Measurements from ENCODE around the gene TIGD6.

The TIGD6 gene

DNA sequence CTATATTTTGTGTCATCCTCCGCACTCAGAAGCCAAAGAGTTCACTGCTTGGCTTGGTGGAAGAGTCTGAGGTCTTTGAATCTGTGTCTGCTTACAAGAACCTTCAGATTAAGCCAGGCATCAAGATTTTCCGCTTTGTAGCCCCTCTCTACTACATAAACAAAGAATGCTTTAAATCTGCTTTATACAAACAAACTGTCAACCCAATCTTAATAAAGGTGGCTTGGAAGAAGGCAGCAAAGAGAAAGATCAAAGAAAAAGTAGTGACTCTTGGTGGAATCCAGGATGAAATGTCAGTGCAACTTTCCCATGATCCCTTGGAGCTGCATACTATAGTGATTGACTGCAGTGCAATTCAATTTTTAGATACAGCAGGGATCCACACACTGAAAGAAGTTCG, 19.2 kb downstream of the TIGD6 start:
- no peak for DNase-seq (ENCODE audit: insufficient read length, low spot score)
- no peak for FAIRE-seq

DNA sequence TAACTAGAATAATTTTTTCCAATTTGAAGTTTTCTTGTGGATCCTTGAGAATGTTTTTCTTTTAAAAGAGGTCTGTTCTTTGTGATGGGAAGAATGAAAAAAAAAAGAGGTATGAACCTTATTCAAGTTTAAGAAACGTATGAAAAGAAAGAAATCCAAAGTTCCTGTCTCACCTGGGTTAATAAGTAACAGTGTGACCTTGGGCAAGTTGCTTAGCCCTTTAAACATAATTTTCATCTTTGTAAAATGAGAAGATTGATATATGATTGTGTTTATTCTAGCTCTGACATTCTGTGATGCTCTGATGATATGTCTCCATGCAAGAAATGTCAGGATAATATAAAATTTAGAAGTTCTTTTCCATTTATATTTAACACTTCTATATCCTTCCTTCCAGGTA, 20.6 kb downstream of the TIGD6 start:
- FAIRE-seq, result no peak

DNA sequence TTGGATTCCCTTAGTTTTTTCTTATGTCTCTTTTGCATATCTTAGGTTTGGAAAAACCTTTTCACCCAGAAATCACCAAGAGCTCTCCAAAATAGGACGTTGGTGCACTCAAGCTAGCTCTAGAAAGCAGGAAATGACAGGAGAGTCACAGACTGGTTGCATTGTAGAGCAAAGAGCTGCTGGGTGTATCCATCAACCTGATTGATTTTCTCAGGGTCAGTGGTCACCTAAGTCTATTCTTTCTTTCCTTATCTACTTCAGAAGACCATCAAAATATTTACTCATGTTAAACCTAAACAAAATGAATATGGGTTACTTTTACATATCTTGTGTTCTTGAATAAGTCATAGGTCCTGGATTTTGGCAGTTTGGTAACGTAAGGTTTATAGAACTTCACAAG, 25.0 kb downstream of the TIGD6 start:
- no peak for FAIRE-seq

More for the DNA sequence above, 20.6 kb downstream of the TIGD6 start:
- no peak for DNase-seq (ENCODE audit: insufficient read length, low spot score)

DNA sequence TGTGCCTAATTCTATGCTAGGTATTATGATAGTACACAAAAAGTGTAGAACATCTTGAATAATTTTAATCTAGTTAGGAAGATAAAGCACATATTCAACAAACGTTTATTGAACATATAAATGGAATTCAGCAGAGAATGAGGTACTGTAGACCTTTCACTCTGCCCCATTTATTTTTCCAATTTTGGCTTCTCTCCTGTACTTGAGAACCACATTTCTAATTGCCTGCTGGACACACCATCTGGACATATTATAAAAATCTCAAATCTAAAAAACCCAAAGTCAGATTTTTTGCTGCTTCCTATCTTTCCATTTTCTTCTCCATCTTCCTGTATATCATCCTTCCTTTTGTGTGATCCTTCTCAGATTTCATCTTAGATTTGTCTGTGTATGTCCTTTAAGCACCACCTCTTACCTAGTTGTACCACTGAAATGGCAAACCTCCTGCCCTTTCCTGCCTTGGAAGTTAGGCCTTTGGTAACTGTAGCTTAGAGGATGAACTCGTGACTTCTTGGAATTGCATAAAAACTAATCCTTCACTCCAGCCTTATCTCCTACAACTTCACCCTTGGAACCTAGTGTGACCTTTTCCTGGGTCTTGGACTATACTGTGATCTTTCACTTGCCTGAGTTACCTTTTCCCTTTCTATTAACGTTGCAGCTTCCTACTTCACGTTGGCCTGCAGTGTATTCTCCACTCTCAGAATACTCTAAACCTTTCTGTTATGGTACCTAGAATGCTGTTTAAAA, 31.1 kb downstream of the TIGD6 start:
- FAIRE-seq (no peak), DNase-seq (ENCODE audit: insufficient read length, low spot score) (no peak)

More for the DNA sequence above, 25.0 kb downstream of the TIGD6 start:
- no peak for DNase-seq (ENCODE audit: insufficient read length, low spot score)

DNA sequence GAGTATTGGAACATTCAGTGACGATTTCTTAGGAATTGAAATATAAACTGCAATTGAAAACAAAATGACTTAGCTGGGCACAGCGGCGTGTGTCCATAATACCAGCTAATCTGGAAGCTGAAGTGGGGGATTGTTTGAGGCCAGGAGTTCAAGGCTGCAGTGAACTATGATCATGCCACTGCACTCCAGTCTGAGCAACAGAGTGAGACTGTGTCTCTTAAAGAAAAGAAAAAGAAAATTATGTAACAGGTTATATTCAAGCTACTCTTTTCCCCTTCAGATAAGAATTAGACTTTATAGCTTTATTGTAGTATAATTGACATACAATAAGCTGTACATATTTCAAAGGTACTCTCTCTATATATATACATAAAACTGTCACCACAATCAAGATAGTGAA, 33.5 kb downstream of the TIGD6 start:
- FAIRE-seq, result no peak
- DNase-seq (ENCODE audit: insufficient read length, low spot score), result no peak

DNA sequence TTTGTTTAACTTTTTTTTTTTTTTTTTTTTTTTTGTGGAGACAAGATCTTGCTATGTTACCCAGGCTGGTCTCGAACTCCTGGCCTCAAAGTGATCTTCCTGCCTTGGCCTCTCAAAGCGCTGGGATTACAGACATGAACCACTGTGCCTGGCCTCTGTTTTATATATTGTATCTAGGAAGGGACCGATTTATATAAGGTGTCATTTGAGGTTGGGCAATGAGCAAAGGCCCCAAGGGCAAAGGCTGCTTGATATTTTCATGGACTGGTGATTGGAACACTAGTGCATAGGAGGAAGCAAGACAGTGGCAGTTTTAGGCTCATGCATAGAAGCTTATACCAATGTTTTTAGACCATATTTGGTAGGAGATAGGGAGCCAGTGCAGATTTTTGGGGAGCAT, 36.7 kb downstream of the TIGD6 start:
- DNase-seq (ENCODE audit: insufficient read length, low spot score), result no peak
- no peak for FAIRE-seq

DNA sequence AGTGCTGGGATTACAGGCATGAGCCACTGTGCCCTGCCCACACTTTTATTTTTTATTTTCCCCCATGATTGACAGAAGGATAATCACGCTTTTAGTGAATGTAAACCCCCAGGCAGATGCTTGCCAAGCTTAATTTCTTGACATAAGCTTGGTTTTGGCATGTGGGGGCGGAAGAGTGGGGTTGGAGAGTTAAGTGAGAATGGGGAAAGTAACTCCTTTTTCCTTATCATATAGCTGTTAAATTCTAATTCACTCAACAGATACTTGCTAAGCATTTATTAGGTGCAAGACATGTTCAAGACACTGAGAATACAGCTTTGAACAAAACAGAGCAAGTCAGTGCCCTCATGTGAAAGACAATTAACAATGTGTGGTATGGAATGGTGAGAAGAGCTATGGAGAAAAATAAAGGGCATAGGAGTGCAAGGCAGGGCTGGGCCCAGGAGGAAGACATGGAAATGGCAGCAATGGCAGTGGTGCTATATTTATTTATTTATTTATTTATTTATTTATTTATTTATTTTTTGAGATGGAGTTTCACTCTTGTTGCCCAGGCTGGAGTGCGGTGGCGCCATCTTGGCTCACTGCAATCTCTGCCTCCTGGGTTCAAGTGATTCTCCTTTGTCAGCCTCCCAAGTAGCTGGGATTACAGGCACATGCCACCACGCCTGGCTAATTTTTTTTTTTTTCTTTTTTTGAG, 37.7 kb downstream of the TIGD6 start:
- no peak for FAIRE-seq
- no peak for DNase-seq (ENCODE audit: insufficient read length, low spot score)

DNA sequence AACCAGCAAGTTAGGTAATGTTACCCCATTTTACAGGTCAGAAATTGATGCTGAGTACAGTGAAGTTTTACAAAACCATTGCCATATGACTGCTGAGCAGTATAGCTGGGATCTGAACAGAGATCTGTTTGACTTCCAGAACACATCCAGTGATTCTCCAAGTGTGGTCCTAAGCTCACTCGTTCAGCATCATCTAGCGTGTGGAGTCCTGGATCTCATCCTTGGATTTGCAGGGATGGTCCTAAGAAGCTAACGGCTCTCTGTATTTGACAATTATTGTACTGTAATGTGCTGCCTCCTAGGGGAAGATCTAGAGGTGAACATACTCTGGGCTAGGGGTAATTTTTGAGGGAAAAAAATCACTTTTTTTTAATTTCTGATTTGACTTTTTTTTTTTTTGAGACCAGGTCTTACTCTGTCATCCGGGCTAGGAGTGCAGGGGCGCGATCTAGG, 38.5 kb downstream of the TIGD6 start:
- FAIRE-seq (no peak), DNase-seq (ENCODE audit: insufficient read length, low spot score) (peak; percentile 65)

DNA sequence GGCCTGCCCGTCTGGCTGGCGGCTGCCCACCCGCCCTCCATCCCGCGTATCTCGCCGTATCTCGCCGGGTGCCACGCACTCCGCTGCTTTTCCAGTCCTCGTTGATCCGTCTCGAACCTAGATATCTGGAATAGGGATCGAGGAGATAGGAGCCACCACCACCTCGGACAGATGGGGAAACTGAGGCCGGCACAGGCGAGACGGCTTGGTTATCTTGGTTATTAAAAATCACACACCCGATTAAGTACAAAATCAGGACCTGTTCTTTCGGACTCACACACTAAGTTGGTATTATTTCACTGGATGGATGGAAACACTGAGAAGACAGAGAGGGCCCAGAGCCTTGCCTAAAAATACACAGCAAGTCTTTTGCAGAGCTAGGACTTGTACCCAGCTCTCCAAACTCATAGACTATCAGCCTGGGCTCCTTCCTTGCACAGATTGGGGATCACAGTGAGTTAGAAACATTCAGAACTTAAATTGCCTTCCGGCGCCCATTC, 39.2 kb downstream of the TIGD6 start:
- no peak for FAIRE-seq
- DNase-seq (ENCODE audit: insufficient read length, low spot score), result no peak

DNA sequence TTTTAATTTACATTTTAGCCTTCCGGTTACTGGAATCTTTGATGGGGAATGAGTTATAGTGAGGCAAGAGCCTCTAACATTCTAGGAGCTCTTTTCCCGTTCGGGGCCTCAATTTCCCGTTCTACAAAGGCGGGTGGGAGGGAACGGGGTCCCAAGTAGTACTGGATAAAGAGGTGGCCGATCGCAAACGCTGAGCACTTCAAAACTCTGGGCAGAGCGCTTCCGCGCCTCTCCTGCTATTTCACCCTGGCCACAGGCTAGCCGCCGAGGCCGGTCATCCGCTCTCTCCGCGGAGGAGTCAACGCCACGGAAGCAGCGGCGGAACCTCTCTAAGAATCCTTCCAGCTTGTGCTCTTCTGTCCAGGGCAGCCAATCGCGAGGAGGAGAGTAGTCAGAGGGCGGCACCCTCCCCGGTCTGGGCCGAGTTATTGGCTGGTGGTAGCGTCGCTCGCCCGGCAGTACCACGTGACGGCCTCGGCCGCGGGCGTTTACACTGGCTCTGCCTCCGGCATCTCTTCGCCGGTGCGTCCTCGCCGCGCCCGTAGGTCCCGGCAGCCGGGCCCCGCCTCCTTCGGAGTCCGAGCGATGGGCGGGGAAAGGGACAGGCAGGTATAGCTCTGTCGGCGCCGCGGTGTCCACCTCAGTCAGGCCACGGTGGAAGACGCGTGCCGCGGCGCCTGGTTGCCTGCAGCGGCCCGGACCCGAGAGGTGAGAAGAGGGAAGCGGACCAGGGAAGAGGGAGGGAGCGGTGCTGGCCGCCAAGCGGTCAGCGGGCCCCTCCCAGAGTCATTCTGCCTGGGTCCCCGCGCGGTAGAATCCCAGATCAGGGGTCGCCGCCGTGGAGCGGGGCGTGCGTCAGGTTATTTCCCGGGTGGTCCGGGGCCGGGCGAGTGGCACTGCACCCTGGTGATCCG, 39.9 kb downstream of the TIGD6 start, which contains the start of gene SLC26A2:
SLC26A2 (plus strand) TSS at position 487 of the 914 bp plus-strand sequence. CDS start 16,895 bp downstream, outside the sequence.
- peak; percentile 95 for FAIRE-seq

DNA sequence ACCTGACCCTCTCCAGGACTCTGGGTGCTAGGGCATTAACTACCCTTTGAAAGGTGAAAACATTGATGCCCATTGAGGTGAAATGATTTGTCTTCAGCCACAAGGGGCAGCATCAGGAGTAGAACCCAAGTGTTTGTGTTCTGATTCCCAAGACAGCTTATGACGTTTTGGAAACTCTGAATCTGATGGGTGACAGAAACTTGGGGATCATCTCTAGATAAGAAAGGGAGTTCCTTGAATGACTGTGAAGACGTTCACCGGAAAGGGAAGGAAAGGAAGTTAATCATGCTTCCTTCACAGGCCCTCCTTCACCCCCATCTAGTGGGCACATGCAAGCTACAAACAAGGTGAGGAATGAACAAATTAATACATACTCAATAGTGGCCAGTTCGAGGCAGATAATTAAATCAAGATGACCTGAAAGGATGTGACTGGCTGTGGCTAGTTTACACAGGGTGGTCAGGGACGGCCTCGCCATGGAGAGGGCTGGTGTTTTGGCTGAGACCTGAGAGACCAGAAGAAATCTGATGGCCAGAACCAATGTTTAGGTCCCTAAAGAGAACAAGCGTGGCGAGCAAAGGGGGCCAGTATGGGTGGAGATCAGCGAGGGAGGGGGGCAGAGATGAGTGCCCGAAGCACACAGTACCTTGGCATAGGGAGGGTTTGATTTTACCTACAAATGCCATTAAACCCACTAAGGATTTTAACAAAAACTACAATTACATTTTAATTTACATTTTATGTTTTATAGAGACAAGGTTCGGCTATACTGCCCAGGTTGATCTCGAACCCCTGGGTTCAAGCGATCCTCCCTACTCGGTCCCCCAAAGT, 40.8 kb downstream of the TIGD6 start:
- FAIRE-seq (peak; percentile 46), DNase-seq (ENCODE audit: insufficient read length, low spot score) (peak; percentile 68)

More for the DNA sequence above, 39.9 kb downstream of the TIGD6 start, which contains the start of gene SLC26A2:
- peak; percentile 97 for DNase-seq (ENCODE audit: insufficient read length, low spot score)

DNA sequence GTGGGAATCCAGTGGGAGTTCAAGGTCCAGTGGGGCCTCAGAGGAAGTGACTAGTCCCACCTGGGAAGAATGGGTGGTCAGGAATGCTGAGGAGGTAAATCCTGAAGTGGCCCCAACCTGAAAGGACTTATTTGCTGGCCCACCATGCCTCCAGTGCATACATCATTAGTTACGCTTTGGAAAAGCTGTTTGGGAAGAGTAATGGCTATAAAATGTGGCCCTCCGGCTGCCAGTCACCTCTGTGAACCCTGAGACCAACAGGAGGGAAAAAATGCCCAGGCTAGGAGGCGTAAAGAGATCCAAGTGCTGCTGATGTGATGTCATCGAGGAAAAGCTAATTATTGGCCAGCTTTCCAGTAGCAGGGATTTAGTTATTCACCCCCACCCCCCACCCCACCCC, 42.6 kb downstream of the TIGD6 start:
- FAIRE-seq, result no peak
- peak; percentile 35 for DNase-seq (ENCODE audit: insufficient read length, low spot score)

DNA sequence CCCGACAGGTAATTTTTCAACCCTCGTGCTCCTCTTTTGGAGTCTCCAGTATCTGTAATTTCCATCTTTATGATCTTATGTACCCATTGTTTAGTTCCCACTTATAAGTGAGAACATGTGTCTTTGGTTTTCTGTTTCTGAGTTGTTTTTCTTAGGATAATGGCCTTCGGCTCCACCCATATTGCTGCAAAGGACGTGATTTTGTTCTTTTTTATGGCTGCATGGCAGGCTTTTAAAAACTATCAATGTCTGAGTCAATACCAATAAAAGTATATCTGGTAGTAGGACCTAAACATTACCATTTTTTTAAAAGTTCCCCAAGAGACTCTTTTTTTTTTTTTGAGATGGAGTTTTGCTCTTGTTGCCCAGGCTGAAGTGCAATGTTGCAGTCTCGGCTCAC, 43.8 kb downstream of the TIGD6 start:
- DNase-seq (ENCODE audit: insufficient read length, low spot score) (no peak), FAIRE-seq (no peak)

DNA sequence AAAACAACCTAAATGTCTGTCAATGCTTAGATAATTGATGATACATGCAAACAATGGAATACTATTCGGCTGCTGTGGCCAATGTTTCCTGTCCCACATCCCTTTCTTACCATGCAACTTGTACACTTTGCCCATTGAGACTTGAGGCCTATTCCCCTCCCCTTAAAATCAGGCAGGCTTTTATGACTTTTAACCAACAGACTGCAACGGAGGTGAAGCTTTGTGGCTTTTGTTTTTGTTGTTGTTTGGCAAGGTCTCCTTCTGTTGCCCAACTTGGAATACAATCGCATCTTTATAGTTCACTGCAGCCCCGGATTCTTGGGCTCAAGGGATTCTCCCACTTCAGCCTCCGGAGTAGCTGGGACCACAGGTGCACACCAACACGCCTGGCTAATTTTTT, 45.7 kb downstream of the TIGD6 start:
- DNase-seq (ENCODE audit: insufficient read length, low spot score) (no peak), FAIRE-seq (no peak)

DNA sequence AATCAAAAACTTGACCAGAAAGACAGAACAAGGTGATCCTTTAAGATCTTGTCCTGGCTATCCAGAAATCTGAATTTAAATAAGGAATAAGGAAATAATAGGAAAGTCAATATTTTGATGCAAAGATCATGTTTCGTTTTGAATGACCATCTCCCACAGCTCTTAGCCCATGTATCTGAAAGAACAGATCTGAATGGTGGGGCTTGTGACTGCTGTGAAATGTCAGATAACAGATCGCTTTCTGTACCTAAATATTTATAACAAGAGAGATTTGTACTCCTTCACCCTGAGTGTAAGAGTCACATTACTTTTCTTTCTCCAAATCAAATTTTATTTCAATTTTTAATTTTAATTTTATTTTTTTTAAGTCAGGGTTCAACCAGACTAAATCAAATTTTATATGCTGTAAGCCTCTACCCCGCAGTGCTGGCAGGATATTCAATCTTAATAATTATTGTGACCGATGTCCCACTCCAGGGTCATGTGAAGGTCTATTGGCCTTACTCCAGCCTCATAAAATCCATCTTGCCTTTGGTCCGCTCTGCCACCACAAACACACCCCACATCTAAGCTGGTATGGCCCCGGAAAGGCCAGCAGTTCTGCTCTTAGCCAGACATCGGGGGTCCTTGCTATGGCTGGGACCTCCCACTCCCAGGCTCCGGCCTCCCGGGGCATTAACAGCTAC, 46.9 kb downstream of the TIGD6 start:
- DNase-seq (ENCODE audit: insufficient read length, low spot score) (no peak), FAIRE-seq (no peak)

DNA sequence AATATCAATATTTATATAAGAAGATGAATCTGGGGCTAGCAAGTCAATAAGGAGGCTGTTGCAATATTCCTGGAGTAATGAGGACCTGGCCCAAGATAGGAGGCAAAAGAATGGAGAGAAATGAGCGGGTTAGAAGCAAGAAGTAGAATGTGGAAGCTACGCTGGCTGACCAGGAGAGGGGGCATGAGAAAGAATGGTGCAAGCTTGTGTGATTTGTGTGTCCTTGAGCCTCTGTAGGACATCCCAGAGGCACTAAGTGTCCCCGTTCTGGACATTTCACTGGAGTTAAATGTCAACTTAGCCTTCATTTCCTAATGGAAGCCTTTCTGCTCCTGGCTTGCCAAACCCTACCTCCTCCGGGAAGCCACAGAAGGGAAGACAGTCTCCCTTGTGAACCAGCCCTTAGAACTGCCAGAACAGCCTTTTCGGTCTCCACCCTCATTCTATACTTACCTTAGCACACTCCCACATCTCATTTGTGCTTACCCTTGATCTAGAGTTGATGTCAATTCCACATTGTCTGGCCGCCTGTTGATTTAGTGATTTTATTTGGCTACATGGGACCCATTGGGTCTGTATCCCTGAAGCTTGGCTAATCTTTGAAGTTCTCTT, 49.2 kb downstream of the TIGD6 start:
- no peak for FAIRE-seq
- no peak for DNase-seq (ENCODE audit: insufficient read length, low spot score)

DNA sequence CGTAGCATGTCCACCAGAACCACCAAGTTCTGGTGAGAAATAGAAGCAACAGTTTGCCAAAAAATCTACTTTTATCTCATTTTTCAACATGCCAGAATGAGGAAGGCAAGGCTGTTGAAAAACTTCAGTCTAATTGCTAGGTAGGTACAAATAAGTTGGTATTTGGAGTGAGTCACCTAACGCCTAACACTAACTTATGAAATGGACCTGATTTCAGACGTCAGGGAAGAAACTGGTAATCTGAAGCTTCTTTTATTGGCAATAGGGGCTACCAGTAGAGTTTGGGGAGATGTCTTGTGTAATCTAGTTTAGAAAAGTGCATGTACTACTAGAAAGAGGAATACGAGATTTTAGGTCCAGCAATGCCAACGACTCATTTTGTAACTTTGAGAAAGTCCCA, 51.5 kb downstream of the TIGD6 start:
- no peak for FAIRE-seq
- DNase-seq (ENCODE audit: insufficient read length, low spot score), result no peak

DNA sequence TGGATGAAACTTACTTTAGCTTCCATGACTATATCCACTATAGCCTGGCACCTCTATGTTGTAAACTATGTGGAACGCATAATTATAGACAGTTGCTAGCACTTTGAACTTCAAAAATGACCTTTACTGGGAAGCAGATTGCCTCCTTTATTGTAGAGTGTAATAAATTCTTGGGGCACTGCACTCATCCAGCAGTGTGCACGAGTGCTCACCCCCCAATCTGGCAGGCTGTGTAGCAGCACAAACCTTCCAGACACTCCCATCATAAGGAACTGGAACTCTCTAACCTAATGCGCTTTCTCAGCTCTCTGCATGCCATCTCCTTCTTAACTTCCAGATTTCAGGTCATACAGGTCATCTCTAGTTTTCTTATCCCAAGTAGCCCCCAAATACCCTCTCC, 54.3 kb downstream of the TIGD6 start:
- DNase-seq (ENCODE audit: insufficient read length, low spot score) (no peak), FAIRE-seq (no peak)

DNA sequence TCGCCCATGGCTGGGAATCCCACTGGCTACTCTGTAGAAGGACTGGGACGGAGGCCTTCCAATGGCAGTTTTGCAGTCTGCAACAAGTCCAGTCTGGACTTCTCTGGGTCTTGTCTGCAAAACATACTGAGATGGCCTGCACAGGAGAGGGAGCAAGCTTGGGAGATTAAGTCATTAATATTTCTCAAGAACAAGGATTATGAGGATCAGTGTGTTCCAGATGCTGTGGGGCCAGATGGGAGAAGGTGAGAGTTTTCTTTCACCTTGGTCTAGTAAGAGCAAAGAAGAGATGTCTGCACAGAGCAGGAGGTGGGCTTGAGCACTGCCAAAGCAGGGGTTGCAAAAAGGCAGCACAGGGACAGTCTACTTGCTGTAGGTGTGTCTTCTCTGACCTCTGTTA, 55.8 kb downstream of the TIGD6 start, which contains the start of gene PDE6A:
PDE6A (minus strand) TSS at position 128 of the 400 bp plus-strand sequence; CDS start at position 8, 120 bp downstream.
- DNase-seq (ENCODE audit: insufficient read length, low spot score) (no peak), FAIRE-seq (no peak)

Measured in HTR-8/SVneo (cell line).